ENCODE measurements around the gene NSFL1C.
A peak's percentile ranks its signal among the peaks of the same experiment; 100 is the strongest.

- TF ChIP-seq EZH2 (IDR thresholded peaks at IDR 0.05; ENCODE audit: borderline replicate concordance, low read depth, low read length) (no peak), EHMT2 (IDR thresholded peaks at IDR 0.05) (no peak), ATF1 (CRISPR knock-in tag; IDR thresholded peaks at IDR 0.05) (no peak), ATF1 (tag; IDR thresholded peaks at IDR 0.05) (peak; percentile 53; the same call in 1 of the 2 replicates), CTCF (IDR thresholded peaks at IDR 0.05 in 2 of 3, conservative IDR thresholded peaks at IDR 0.05 in 1 of 3; ENCODE audit: insufficient read depth in 2 of 3, low read depth in 1 of 3, low read length in 3 of 3) (peak; percentile 96 to 100 (median 100)), GABPA (tag; conservative IDR thresholded peaks at IDR 0.05; ENCODE audit: low read depth) (0 out of 2 replicates have a peak, but pooled peaks have one; percentile 30), ZNF79 (CRISPR knock-in tag; IDR thresholded peaks at IDR 0.05; ENCODE audit: low read depth) (no peak)
These were observed 37.0 kb upstream of the NSFL1C start for GRCh38 chr20:1503564-1504227.
